ENCODE data around the gene DECR2.

GRCh38 chr16:370979-371514, 30.6 kb upstream of the DECR2 start:
- TF ChIP-seq SIN3A (IDR thresholded peaks at IDR 0.05; ENCODE audit: low read depth), result no peak
- TF ChIP-seq ZNF274 (IDR thresholded peaks at IDR 0.05; ENCODE audit: low read depth, low read length), result no peak
- no peak for TF ChIP-seq CEBPB (IDR thresholded peaks at IDR 0.05; ENCODE audit: low read depth)
- TF ChIP-seq EGR1 (IDR thresholded peaks at IDR 0.05; ENCODE audit: low read depth), result no peak
- no peak for TF ChIP-seq CTCF (IDR thresholded peaks at IDR 0.05 in 2 of 3, conservative IDR thresholded peaks at IDR 0.05 in 1 of 3; ENCODE audit: borderline replicate concordance in 1 of 3, insufficient read depth in 1 of 3, low read depth in 2 of 3, low read length in 2 of 3)
